Peyer's patch (tissue), 4 donors: Measurements from ENCODE around the gene ACOX1.

ENCODE experiments used
- POLR2A ChIP-seq, 2 donors: fragments of 450-650 bp; IDR thresholded peaks; one replicate each; pipeline ENCODE4 v1.5.1; 2017; ENCODE audit warnings: antibody characterized with exemption in 2 of 2, mild to moderate bottlenecking in 2 of 2, moderate library complexity in 2 of 2
- TF ChIP-seq, protein P1 (sequence below), 6 experiments: fragments of 450-650 bp in 4 of 6; fragments of 200-600 bp in 2 of 6; sonication (generic) in 1 of 6; IDR thresholded peaks; one replicate each; pipeline ENCODE4 v1.5.1; 2017 to 2019; ENCODE audit warnings: antibody characterized with exemption in 6 of 6, mild to moderate bottlenecking in 3 of 6, moderate library complexity in 1 of 6

DNA sequence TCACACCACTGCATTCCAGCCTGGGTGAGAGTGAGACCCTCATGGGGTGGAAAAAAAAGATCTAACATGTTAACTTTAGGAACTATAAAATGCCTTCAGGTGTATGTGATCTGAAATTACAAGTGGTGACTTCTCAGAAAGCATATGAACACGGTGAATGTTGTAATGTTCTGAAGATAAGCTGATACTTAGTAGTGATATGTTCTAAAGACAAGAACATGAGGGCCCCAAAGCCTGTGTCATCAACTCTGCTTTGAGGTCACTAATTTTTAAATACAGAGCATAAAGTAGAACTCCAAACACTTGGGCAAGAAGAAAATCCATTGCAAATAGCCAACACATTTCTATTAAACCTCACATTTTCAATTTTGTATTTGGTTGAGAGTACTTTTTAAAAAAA, 35.5 kb downstream of the ACOX1 start:
- TF ChIP-seq, protein P1, sequence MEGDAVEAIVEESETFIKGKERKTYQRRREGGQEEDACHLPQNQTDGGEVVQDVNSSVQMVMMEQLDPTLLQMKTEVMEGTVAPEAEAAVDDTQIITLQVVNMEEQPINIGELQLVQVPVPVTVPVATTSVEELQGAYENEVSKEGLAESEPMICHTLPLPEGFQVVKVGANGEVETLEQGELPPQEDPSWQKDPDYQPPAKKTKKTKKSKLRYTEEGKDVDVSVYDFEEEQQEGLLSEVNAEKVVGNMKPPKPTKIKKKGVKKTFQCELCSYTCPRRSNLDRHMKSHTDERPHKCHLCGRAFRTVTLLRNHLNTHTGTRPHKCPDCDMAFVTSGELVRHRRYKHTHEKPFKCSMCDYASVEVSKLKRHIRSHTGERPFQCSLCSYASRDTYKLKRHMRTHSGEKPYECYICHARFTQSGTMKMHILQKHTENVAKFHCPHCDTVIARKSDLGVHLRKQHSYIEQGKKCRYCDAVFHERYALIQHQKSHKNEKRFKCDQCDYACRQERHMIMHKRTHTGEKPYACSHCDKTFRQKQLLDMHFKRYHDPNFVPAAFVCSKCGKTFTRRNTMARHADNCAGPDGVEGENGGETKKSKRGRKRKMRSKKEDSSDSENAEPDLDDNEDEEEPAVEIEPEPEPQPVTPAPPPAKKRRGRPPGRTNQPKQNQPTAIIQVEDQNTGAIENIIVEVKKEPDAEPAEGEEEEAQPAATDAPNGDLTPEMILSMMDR (IDR thresholded peaks at IDR 0.05): no peak
- TF ChIP-seq POLR2A (IDR thresholded peaks at IDR 0.05): no peak
